ENCODE results near the gene KRT26. TPM values are rescaled to one million over a fixed set of nuclear protein-coding genes. Genes with fewer than 3 reads are reported as not detected.
A peak's percentile ranks its signal among the peaks of the same experiment; 100 is the strongest.

Gene KRT26
- total RNA-seq, 2 donors from 2014 or later, result not detected

DNA sequence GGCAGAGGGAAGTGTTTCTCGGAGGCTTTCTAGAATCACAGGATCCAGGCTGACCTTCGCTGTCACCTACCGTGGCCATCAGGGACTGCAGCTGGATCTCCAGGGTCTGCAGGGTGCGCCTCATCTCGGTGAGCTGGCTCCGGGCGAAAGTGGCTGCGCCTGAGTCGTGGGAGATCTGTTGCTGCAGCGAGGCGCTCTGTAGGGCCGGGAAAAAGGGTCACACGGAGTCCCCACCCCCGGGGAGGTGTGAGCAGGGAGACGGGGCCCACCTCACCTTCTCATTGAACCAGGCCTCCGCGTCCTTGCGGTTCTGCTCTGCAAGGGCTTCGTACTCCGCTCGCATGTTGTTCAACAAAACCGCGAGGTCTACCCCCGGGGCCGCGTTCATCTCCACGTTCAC is 24.8 kb upstream of the KRT26 start:
- peaks cover 27% of the 10 kb centered on the region for H3K27me3 ChIP-seq (ENCODE audit: control insufficient read depth, insufficient read depth, low read length, poor library complexity, severe bottlenecking)
- TF ChIP-seq, protein P1, sequence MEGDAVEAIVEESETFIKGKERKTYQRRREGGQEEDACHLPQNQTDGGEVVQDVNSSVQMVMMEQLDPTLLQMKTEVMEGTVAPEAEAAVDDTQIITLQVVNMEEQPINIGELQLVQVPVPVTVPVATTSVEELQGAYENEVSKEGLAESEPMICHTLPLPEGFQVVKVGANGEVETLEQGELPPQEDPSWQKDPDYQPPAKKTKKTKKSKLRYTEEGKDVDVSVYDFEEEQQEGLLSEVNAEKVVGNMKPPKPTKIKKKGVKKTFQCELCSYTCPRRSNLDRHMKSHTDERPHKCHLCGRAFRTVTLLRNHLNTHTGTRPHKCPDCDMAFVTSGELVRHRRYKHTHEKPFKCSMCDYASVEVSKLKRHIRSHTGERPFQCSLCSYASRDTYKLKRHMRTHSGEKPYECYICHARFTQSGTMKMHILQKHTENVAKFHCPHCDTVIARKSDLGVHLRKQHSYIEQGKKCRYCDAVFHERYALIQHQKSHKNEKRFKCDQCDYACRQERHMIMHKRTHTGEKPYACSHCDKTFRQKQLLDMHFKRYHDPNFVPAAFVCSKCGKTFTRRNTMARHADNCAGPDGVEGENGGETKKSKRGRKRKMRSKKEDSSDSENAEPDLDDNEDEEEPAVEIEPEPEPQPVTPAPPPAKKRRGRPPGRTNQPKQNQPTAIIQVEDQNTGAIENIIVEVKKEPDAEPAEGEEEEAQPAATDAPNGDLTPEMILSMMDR (conservative IDR thresholded peaks at IDR 0.05), result peak; percentile 52
- Mint-ChIP-seq H3K27me3 (ENCODE audit: insufficient read depth) (peaks cover 24% of the 10 kb centered on the region), H3K27ac (no peak overlapping the region), H3K36me3 (ENCODE audit: low read depth) (no peaks in the 10 kb centered on the region), H3K4me1 (no peaks in the 10 kb centered on the region), H3K4me3 (no peak overlapping the region), H3K9me3 (no peaks in the 10 kb centered on the region)
- H3K36me3 ChIP-seq (ENCODE audit: control insufficient read depth, insufficient read depth, low read length), result no peaks in the 10 kb centered on the region
- H3K9ac ChIP-seq (ENCODE audit: extremely low read depth, low read length, poor library complexity, severe bottlenecking), result no peak overlapping the region
- H3K4me3 ChIP-seq (ENCODE audit: low read length), result no peak overlapping the region
- H3K9me3 ChIP-seq (ENCODE audit: control insufficient read depth, low read length), result no peaks in the 10 kb centered on the region
- 93 to 96% methylated on average over 21 to 27 of the region's 27 CpGs for WGBS, 2 experiments (ENCODE audit: insufficient coverage in 1 of 2, insufficient read length in 1 of 2)
- no peak overlapping the region for H3K27ac ChIP-seq (ENCODE audit: low read depth, low read length)
- no peaks in the 10 kb centered on the region for H3K4me1 ChIP-seq (ENCODE audit: control insufficient read depth, insufficient read depth, low read length)
- DNase-seq, result peak; percentile 79

DNA sequence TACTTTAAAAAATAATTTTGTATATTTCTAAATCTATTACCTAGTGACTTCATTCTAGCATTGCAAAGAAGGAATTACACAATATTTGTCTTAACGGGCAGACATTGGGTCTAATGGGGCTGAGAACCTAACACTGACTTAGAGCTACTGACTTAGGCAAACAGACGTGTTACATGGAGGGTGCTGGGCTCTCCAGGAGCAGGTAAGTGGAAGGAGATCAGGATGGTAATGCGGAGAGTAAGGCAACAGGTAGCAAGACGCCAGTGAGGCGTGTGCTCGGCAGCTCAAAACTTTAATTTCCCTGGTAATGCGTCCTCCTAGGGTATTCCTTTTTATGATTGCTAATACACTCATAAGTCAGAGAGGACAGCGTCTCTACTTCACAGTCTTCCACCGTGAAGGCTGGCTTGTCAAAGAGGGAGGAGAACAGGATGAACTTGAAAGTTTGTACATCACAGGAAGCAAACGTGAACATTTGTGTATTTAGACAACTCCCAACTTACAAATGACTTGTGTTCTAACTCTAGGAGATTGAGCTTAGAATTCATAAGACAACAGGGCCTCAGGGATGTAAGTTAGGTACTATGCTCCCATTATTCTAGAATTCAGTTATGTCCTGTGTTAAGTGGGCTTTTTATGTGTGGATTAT is 23.1 kb upstream of the KRT26 start:
- H3K4me3 Mint-ChIP-seq, result no peak overlapping the region
- no peak overlapping the region for H3K4me3 ChIP-seq (ENCODE audit: low read length)
- no peaks in the 10 kb centered on the region for H3K9me3 Mint-ChIP-seq
- TF ChIP-seq, protein P1 (conservative IDR thresholded peaks at IDR 0.05), result no peak
- 91 to 96% methylated on average over 9 to 10 of the region's 10 CpGs for WGBS, 2 experiments (ENCODE audit: insufficient coverage in 1 of 2, insufficient read length in 1 of 2)
- H3K27me3 ChIP-seq (ENCODE audit: control insufficient read depth, insufficient read depth, low read length, poor library complexity, severe bottlenecking), result peaks cover 10% of the 10 kb centered on the region
- no peaks in the 10 kb centered on the region for H3K36me3 Mint-ChIP-seq (ENCODE audit: low read depth)
- peaks cover 4% of the 10 kb centered on the region for H3K4me1 Mint-ChIP-seq
- no peak for DNase-seq
- H3K27me3 Mint-ChIP-seq (ENCODE audit: insufficient read depth), result peaks cover 24% of the 10 kb centered on the region
- H3K36me3 ChIP-seq (ENCODE audit: control insufficient read depth, insufficient read depth, low read length), result no peaks in the 10 kb centered on the region
- H3K27ac ChIP-seq (ENCODE audit: low read depth, low read length), result no peak overlapping the region
- H3K9me3 ChIP-seq (ENCODE audit: control insufficient read depth, low read length), result no peaks in the 10 kb centered on the region
- no peaks in the 10 kb centered on the region for H3K4me1 ChIP-seq (ENCODE audit: control insufficient read depth, insufficient read depth, low read length)
- no peak overlapping the region for H3K27ac Mint-ChIP-seq
- H3K9ac ChIP-seq (ENCODE audit: extremely low read depth, low read length, poor library complexity, severe bottlenecking), result no peak overlapping the region

DNA sequence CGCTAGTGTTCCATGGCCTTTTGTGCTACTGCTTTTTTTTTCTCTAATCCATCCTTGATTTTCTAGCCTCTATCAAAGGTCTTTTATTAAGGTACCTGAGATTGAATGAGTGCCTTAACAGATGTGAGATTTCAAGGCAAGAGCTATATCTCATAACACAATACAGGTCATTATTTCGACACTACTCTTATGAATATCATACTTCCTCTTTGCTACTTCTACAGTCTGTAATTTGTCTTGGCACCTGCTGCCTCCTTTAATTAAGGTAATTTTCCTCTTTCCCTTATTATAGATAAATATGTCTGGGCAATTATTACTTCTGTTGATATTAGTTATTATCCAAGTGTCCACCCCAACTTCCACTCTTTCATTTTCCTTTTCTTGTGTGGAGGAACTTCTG is 22.5 kb upstream of the KRT26 start:
- Mint-ChIP-seq H3K4me3 (no peak overlapping the region), H3K27ac (no peak overlapping the region), H3K9me3 (no peaks in the 10 kb centered on the region), H3K27me3 (ENCODE audit: insufficient read depth) (peaks cover 21% of the 10 kb centered on the region), H3K36me3 (ENCODE audit: low read depth) (no peaks in the 10 kb centered on the region), H3K4me1 (peaks cover 4% of the 10 kb centered on the region)
- Histone ChIP-seq H3K4me1 (ENCODE audit: control insufficient read depth, insufficient read depth, low read length) (no peaks in the 10 kb centered on the region), H3K27me3 (ENCODE audit: control insufficient read depth, insufficient read depth, low read length, poor library complexity, severe bottlenecking) (peaks cover 3% of the 10 kb centered on the region), H3K36me3 (ENCODE audit: control insufficient read depth, insufficient read depth, low read length) (no peaks in the 10 kb centered on the region), H3K9me3 (ENCODE audit: control insufficient read depth, low read length) (no peaks in the 10 kb centered on the region), H3K27ac (ENCODE audit: low read depth, low read length) (no peak overlapping the region), H3K4me3 (ENCODE audit: low read length) (no peak overlapping the region), H3K9ac (ENCODE audit: extremely low read depth, low read length, poor library complexity, severe bottlenecking) (no peak overlapping the region)
- WGBS, 2 experiments (ENCODE audit: insufficient coverage in 1 of 2, insufficient read length in 1 of 2), result 80 to 94% methylated on average over 1 to 2 of the region's 2 CpGs
- TF ChIP-seq, protein P1 (conservative IDR thresholded peaks at IDR 0.05), result no peak
- no peak for DNase-seq

Data from endodermal cell (in vitro differentiated cells).